Bronchial epithelial cell (primary cell): ENCODE data around the gene HMGCS2. TPM values are rescaled to one million over a fixed set of nuclear protein-coding genes. Genes with fewer than 3 reads are reported as not detected.

Experiments used
- DNase-seq: peaks from one replicate; pipeline ENCODE4 v3.0.0-alpha.2; 2010; ENCODE audit warnings: low read depth
- FAIRE-seq: peaks from 2 replicates; lab custom pipeline; 2011; peaks lifted over from hg19 to GRCh38; lab: Jason Lieb, UNC
- H3K27me3 ChIP-seq: 2 replicates; pipeline ENCODE4 v1.5.1; 2011; ENCODE audit warnings: low read length; ENCODE audit not compliant: control insufficient read depth, insufficient read depth
- H3K36me3 ChIP-seq: 2 replicates; pipeline ENCODE4 v1.5.1; 2011; ENCODE audit warnings: low read length; ENCODE audit not compliant: control insufficient read depth, insufficient read depth
- H3K4me3 ChIP-seq: 2 replicates; pipeline ENCODE4 v1.5.1; 2011; ENCODE audit warnings: mild to moderate bottlenecking, low read depth, low read length, control low read depth
- total RNA-seq: library from RNA; depleted of rRNA; stranded (reverse); fragments of >200 nt; gene quantifications from 2 replicates; pipeline ENCODE4 v1.2.1, GENCODE V29; 2014
- TF ChIP-seq, protein P1 (sequence below): IDR thresholded peaks from 2 replicates; pipeline ENCODE4 v1.5.1; 2011; ENCODE audit warnings: mild to moderate bottlenecking, moderate library complexity, low read length, control low read depth, inconsistent platforms; ENCODE audit not compliant: insufficient read depth, severe bottlenecking

Gene HMGCS2
- total RNA-seq, 1 donor from 2014 or later: 0.26 TPM

DNA sequence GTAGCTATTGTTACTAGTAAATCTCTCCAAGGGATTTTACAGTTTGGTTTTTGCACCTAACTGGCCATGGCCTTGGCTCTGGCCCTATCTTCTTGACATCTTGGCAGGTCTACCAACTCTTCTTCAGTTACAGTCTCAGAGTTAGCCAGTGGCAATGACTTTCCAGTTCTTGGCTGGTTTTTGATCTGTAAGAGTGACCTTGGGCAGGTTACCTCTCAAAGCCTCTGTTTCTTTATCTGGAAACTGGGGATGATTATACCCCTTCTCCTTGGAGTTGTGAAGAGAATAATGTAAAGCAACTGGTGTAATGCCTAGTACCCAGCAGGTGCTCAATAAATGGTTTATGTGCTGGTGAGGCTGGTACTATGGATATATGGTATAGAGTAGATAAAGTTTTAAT, 50.3 kb downstream of the HMGCS2 start:
- TF ChIP-seq, protein P1, sequence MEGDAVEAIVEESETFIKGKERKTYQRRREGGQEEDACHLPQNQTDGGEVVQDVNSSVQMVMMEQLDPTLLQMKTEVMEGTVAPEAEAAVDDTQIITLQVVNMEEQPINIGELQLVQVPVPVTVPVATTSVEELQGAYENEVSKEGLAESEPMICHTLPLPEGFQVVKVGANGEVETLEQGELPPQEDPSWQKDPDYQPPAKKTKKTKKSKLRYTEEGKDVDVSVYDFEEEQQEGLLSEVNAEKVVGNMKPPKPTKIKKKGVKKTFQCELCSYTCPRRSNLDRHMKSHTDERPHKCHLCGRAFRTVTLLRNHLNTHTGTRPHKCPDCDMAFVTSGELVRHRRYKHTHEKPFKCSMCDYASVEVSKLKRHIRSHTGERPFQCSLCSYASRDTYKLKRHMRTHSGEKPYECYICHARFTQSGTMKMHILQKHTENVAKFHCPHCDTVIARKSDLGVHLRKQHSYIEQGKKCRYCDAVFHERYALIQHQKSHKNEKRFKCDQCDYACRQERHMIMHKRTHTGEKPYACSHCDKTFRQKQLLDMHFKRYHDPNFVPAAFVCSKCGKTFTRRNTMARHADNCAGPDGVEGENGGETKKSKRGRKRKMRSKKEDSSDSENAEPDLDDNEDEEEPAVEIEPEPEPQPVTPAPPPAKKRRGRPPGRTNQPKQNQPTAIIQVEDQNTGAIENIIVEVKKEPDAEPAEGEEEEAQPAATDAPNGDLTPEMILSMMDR: no peak
- FAIRE-seq (no peak), DNase-seq (no peak)
- no peaks in the 10 kb centered on the region for H3K27me3 ChIP-seq
- H3K4me3 ChIP-seq: no peak overlapping the region
- H3K36me3 ChIP-seq: peaks cover 17% of the 10 kb centered on the region

GRCh38 chr1:119715542-119715941, 53.2 kb downstream of the HMGCS2 start:
- H3K27me3 ChIP-seq: no peaks in the 10 kb centered on the region
- no peak for DNase-seq
- no peak overlapping the region for H3K4me3 ChIP-seq
- FAIRE-seq: no peak
- H3K36me3 ChIP-seq: peaks cover 4% of the 10 kb centered on the region
- TF ChIP-seq, protein P1: no peak

DNA sequence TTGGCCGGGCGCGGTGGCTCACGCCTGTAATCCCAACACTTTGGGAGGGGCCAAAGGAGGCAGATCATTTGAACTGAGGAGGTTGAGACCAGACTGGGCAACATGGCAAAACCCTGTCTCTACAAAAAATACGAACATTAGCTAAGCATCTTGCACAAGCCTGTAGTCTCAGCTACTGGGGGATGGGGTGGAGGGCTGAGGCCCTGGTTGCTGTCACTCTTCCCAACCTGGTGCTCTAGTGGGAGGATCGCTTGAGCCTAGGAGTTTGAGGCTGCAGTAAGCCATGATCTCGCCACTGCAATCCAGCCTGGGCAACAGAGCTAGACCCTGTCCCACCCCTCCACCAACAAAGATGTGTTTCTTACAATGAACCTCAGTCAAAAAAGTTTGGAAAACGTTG, 54.1 kb downstream of the HMGCS2 start:
- Histone ChIP-seq H3K4me3 (no peak overlapping the region), H3K27me3 (no peaks in the 10 kb centered on the region), H3K36me3 (peaks cover 4% of the 10 kb centered on the region)
- no peak for FAIRE-seq
- TF ChIP-seq, protein P1: no peak
- DNase-seq: no peak

DNA sequence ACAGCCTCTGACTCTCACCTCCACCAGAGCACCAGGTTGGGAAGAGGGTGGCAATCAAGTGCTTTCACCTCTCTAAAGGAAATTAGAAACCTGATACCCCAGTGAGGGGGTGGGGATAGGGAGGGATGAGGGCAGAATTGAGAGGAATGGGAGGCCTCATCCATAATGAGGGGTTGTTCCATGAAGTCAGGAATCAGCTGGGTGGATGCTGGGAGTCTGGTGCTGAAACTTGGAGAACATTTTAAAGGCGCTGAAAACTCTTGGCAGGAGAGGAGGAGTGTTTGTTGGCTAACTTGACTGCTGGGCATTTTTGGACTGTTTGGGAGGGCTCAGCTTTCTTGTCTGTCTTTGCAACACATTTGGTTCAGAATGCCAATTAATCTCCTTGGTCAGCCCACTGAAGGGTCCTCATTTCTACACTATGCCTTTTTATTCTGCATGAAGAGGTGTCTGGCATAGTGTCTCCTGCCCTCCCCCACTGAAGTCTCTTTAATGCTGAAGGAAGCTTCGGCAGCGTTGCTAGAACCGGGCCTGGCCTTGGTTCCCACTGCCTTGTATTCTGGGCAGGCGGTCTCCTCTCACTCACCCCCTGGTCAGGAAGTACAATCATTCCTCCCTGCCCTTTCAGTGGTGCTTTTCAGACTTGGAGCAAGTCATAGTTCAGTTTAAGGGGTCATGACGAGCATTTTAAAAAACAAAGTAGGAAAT, 54.8 kb downstream of the HMGCS2 start:
- TF ChIP-seq, protein P1: no peak

GRCh38 chr1:119713039-119713748, 55.5 kb downstream of the HMGCS2 start:
- H3K36me3 ChIP-seq: peaks cover 4% of the 10 kb centered on the region
- H3K4me3 ChIP-seq: peak overlapping the region; percentile 95
- DNase-seq (no peak), FAIRE-seq (no peak)
- TF ChIP-seq, protein P1: no peak
- no peaks in the 10 kb centered on the region for H3K27me3 ChIP-seq

More for the DNA sequence above, 54.8 kb downstream of the HMGCS2 start:
- Histone ChIP-seq H3K4me3 (peak overlapping the region; percentile 95), H3K27me3 (no peaks in the 10 kb centered on the region), H3K36me3 (peaks cover 4% of the 10 kb centered on the region)
- DNase-seq (no peak), FAIRE-seq (no peak)
